K562 (cell line): ENCODE data around the gene LRP1. TPM values are rescaled to one million over a fixed set of nuclear protein-coding genes. Genes with fewer than 3 reads are reported as not detected.

Source experiments
- ATAC-seq: fragments of 200-7000 bp; cut with Tn5 transposase; 3 replicates; pipeline ENCODE4 v1.9.1; 2020; ENCODE audit warnings: moderate library complexity
- BruUV-seq: library from RNA; stranded (reverse); fragments of 400-500 nt; replicated peaks from 2 replicates; lab custom pipeline; 2021; lab: Mats Ljungman, UMichigan
- CTCF ChIA-PET: fragments of 300-600 bp; formaldehyde crosslinking; extraction: SDS; loops from one replicate; lab custom pipeline; 2021; ENCODE audit warnings: low intra/inter-chr PET ratio; lab: Yijun Ruan, JAX
- POLR2A ChIA-PET: fragments of 300-600, 350-650 bp; sonication (Branson Sonifier 250); formaldehyde crosslinking; extraction: SDS; loops from one replicate; lab custom pipeline; 2021; ENCODE audit warnings: antibody characterized with exemption, inconsistent platforms; lab: Yijun Ruan, JAX
- DNase-seq, 4 experiments: peaks; one replicate each; pipeline versions ENCODE4 v3.0.0 to v3.0.0-alpha.2; 2011 to 2018; ENCODE audit warnings: low spot score in 3 of 4, mixed read lengths in 3 of 4; ENCODE audit errors: extremely low read depth in 1 of 4
- FAIRE-seq: peaks from 2 replicates; lab custom pipeline; 2011; peaks lifted over from hg19 to GRCh38; lab: Jason Lieb, UNC
- H2AFZ ChIP-seq: 2 replicates; pipeline ENCODE4 v1.6.0; 2011; ENCODE audit warnings: low read depth, low read length, control low read depth, inconsistent platforms
- H3K27ac ChIP-seq: fragments of 200-600 bp; 3 replicates; pipeline ENCODE4 v1.8.0; 2011; ENCODE audit warnings: low read depth, mild to moderate bottlenecking, control low read depth, inconsistent platforms, low read length, moderate library complexity, mixed read lengths; ENCODE audit errors: extremely low read depth
- H3K27me3 ChIP-seq, 2 experiments: fragments of 300-600 bp in 1 of 2; 2 replicates in 1 of 2; 3 replicates in 1 of 2; pipeline versions ENCODE4 v1.6.0 to v1.8.0; 2011; ENCODE audit warnings: inconsistent platforms in 2 of 2, low read length in 2 of 2, mild to moderate bottlenecking in 1 of 2, mixed read lengths in 1 of 2, moderate library complexity in 1 of 2; ENCODE audit not compliant: control insufficient read depth in 2 of 2, insufficient read depth in 2 of 2
- H3K36me3 ChIP-seq: fragments of 300-600 bp; 3 replicates; pipeline ENCODE4 v1.8.0; 2011; ENCODE audit warnings: mild to moderate bottlenecking, low read length, inconsistent platforms; ENCODE audit not compliant: control insufficient read depth, insufficient read depth
- H3K4me1 ChIP-seq, 2 experiments: fragments of 200-600 bp in 1 of 2; replicated peaks in 1 of 2; 2 replicates in 1 of 2; 3 replicates in 1 of 2; pipeline versions ENCODE4 v1.5.1 to v1.8.0; 2011; ENCODE audit warnings: inconsistent platforms in 2 of 2, low read length in 2 of 2, mild to moderate bottlenecking in 1 of 2, mixed read lengths in 1 of 2, moderate library complexity in 1 of 2; ENCODE audit not compliant: control insufficient read depth in 2 of 2, insufficient read depth in 2 of 2
- H3K4me2 ChIP-seq: 2 replicates; pipeline ENCODE4 v1.6.1; 2011; ENCODE audit warnings: low read length, control low read depth, inconsistent platforms, mixed read lengths; ENCODE audit not compliant: insufficient read depth
- H3K4me3 ChIP-seq: fragments of 200-600 bp; sonication (generic), shearing (Covaris generic); 2 replicates; pipeline ENCODE4 v1.5.1; 2016; ENCODE audit warnings: control low read depth, inconsistent platforms
- H3K79me2 ChIP-seq: fragments of 200-600 bp; 3 replicates; pipeline ENCODE4 v1.8.0; 2011; ENCODE audit warnings: low read length, inconsistent platforms; ENCODE audit not compliant: control insufficient read depth, insufficient read depth
- H3K9ac ChIP-seq, 2 experiments: 2 replicates each; pipeline versions ENCODE4 v1.6.0 to v1.6.1; 2011; ENCODE audit warnings: low read depth in 2 of 2, low read length in 2 of 2, control low read depth in 1 of 2, inconsistent platforms in 1 of 2, mild to moderate bottlenecking in 1 of 2, mixed read lengths in 1 of 2; ENCODE audit not compliant: insufficient read depth in 1 of 2
- H3K9me1 ChIP-seq: one replicate; pipeline ENCODE4 v1.6.0; 2011; ENCODE audit warnings: inconsistent platforms, mild to moderate bottlenecking, low read length, moderate library complexity; ENCODE audit not compliant: control insufficient read depth, insufficient read depth
- H3K9me3 ChIP-seq: replicated peaks from 2 replicates; pipeline ENCODE4 v1.5.1; 2011; ENCODE audit warnings: low read depth, low read length, inconsistent platforms; ENCODE audit not compliant: control insufficient read depth, insufficient read depth
- H4K20me1 ChIP-seq: replicated peaks from 2 replicates; pipeline ENCODE4 v1.6.1; 2011; ENCODE audit warnings: low read length, inconsistent platforms, mixed read lengths; ENCODE audit not compliant: control insufficient read depth, insufficient read depth
- BDP1 ChIP-seq: IDR thresholded peaks from 3 replicates; pipeline ENCODE4 v1.6.1; 2011; ENCODE audit not compliant: insufficient read length, insufficient read depth
- CHD1 ChIP-seq: fragments of 200-600 bp; sonication (generic); IDR thresholded peaks from one replicate; pipeline ENCODE4 v1.6.1; 2012; ENCODE audit warnings: mild to moderate bottlenecking, moderate library complexity, low read length, inconsistent platforms
- CSDE1 ChIP-seq, 2 experiments: fragments of 450-650 bp; IDR thresholded peaks; 2 replicates each; pipeline ENCODE4 v1.6.1; 2016; ENCODE audit warnings: mild to moderate bottlenecking in 1 of 2
- GABPA ChIP-seq: fragments of 200-800 bp; sonication (Bioruptor generic); conservative IDR thresholded peaks from 2 replicates; pipeline ENCODE4 v1.6.1; 2016; ENCODE audit warnings: low read depth, missing genetic modification characterization, missing compliant biosample characterization
- HDAC8 ChIP-seq: fragments of 450-650 bp; IDR thresholded peaks from 2 replicates; pipeline ENCODE4 v1.6.1; 2016; ENCODE audit warnings: mild to moderate bottlenecking, missing genetic modification characterization, moderate library complexity, missing compliant biosample characterization
- HNRNPH1 ChIP-seq: fragments of 200-400 bp; formaldehyde crosslinking; optimal IDR thresholded peaks from 2 replicates; pipeline ENCODE3; 2017; ENCODE audit warnings: low read depth, mild to moderate bottlenecking, low read length, moderate library complexity
- LEF1 ChIP-seq: fragments of 450-650 bp; IDR thresholded peaks from 2 replicates; pipeline ENCODE4 v1.6.1; 2016; ENCODE audit warnings: mild to moderate bottlenecking
- RFX7 ChIP-seq: fragments of 250-450 bp; sonication (Bioruptor Pico); IDR thresholded peaks from 2 replicates; pipeline ENCODE4 v1.5.1; 2021; ENCODE audit warnings: mild to moderate bottlenecking
- ZBTB17 ChIP-seq: fragments of 450-650 bp; formaldehyde crosslinking; IDR thresholded peaks from 2 replicates; pipeline ENCODE4 v1.4.0; 2020; ENCODE audit warnings: mild to moderate bottlenecking
- ZC3H11A ChIP-seq: IDR thresholded peaks from 2 replicates; pipeline ENCODE4 v1.6.1; 2012; ENCODE audit warnings: low read depth, low read length, improper control_type of control experiment
- ZNF324 ChIP-seq: fragments of 250-450 bp; sonication (Bioruptor Pico); IDR thresholded peaks from 2 replicates; pipeline ENCODE4 v1.4.0; 2020; ENCODE audit warnings: mild to moderate bottlenecking
- ZNF354B ChIP-seq: fragments of 250-450 bp; sonication (Bioruptor Pico); IDR thresholded peaks from 2 replicates; pipeline ENCODE4 v1.4.0; 2020
- ZNF507 ChIP-seq: conservative IDR thresholded peaks from 2 replicates; pipeline ENCODE4 v1.6.1; 2017; ENCODE audit warnings: missing genetic modification characterization, missing compliant biosample characterization
- WGBS: fragments of 100-300 bp; shearing (Covaris generic); methylation state at CpG from one replicate; pipeline ENCODE4 v1.1.6; 2016; ENCODE audit warnings: low coverage, mixed read lengths; ENCODE audit not compliant: insufficient coverage; ENCODE audit errors: missing lambda C conversion rate; 5-methylcytosine and 5-hydroxymethylcytosine counted together
- in situ Hi-C: fragments of 300-500 bp; cut with MboI; formaldehyde crosslinking; loops from 4 replicates; pipeline ENCODE4 v1.15.0; 2018; ENCODE audit warnings: inconsistent platforms, mixed read lengths
- intact Hi-C: fragments of 100-400 bp; cut with micrococcal nuclease; formaldehyde crosslinking; loops from 2 replicates; pipeline ENCODE4 v1.14.2; 2022
- polyA plus RNA-seq, 8 experiments: library from polyadenylated mRNA; depleted of rRNA in 4 of 8; stranded (reverse) in 5 of 8; unstranded in 3 of 8; fragments of >200 nt; fragmentation: Nextera tagmentation in 2 of 8; fragmentation: Illumina TruSeq in 1 of 8; extraction: Ambion mirVana in 2 of 8; extraction: Trizol in 1 of 8; gene quantifications; 2 replicates each; pipeline versions ENCODE4 v1.2.1 to v1.2.3, GENCODE V29; 2011 to 2014; ENCODE audit warnings: inconsistent platforms in 1 of 8, missing spikeins in 1 of 8
- total RNA-seq, 7 experiments: library from RNA; depleted of rRNA in 6 of 7; stranded (reverse); fragments of >200 nt in 6 of 7; fragmentation: Illumina TruSeq in 2 of 7; extraction: Trizol in 2 of 7; gene quantifications; 2 replicates each; pipeline versions ENCODE4 v1.2.1 to v1.2.3, GENCODE V29; 2011 to 2021; ENCODE audit warnings: low replicate concordance in 1 of 7

Gene LRP1
- total and polyA plus RNA-seq, 9 of the 15 experiments (the other 6 are each of a cell fraction or from before 2014, with no cell fraction given), result 0.04 to 0.64 (median 0.19) TPM; not detected in 2

- Histone ChIP-seq H3K9ac (peak overlapping the region in 1 of 2 experiments; percentile 61; a peak in 1 of 4 replicates), H2AFZ (no peak overlapping the region), H3K9me3 (no peaks in the 10 kb centered on the region), H3K36me3 (no peaks in the 10 kb centered on the region), H3K4me2 (no peak overlapping the region), H3K9me1 (no peaks in the 10 kb centered on the region), H3K27me3 (peaks cover 0 to 11% of the 10 kb centered on the region in 2 experiments; a peak in 3 of 5 replicates), H4K20me1 (0 out of 2 replicates have a peak, but pooled peaks cover 3% of the 10 kb centered on the region), H3K4me1 (peaks cover under 1 to 9% of the 10 kb centered on the region in 2 experiments; a peak in 4 of 5 replicates), H3K4me3 (no peak overlapping the region), H3K27ac (no peak overlapping the region), H3K79me2 (no peaks in the 10 kb centered on the region)
- TF ChIP-seq ZNF507 (no peak), LEF1 (no peak), CSDE1 (IDR thresholded peaks at IDR 0.05) (no peak), ZNF354B (no peak), HDAC8 (tag) (no peak), ZNF324 (CRISPR knock-in tag) (no peak), GABPA (tag) (no peak), BDP1 (no peak), ZC3H11A (no peak), RFX7 (CRISPR knock-in tag) (no peak), HNRNPH1 (no peak), ZBTB17 (CRISPR knock-in tag) (no peak), CHD1 (no peak)
- no TSS peak for BruUV-seq
- FAIRE-seq, result no peak
- CTCF ChIA-PET, result no interaction called here
- no peak for ATAC-seq
- in situ Hi-C loops, result no loop called here
- intact Hi-C loops, result no loop called here
- POLR2A ChIA-PET, result interaction anchor here (0.7 to 0.9 kb wide), 3 partner anchors 8 to 34 kb away, joined by 3 to 4 read pairs (median 3); no protein-coding TSS in a partner anchor
- WGBS, result 21% methylated on average over 13 of the region's 13 CpGs
- no peak for DNase-seq
Observed at GRCh38 chr12:57149245-57149900, 21.1 kb downstream of the LRP1 start.
